Measurements from ENCODE around the gene TREM2.

The TREM2 gene

DNA sequence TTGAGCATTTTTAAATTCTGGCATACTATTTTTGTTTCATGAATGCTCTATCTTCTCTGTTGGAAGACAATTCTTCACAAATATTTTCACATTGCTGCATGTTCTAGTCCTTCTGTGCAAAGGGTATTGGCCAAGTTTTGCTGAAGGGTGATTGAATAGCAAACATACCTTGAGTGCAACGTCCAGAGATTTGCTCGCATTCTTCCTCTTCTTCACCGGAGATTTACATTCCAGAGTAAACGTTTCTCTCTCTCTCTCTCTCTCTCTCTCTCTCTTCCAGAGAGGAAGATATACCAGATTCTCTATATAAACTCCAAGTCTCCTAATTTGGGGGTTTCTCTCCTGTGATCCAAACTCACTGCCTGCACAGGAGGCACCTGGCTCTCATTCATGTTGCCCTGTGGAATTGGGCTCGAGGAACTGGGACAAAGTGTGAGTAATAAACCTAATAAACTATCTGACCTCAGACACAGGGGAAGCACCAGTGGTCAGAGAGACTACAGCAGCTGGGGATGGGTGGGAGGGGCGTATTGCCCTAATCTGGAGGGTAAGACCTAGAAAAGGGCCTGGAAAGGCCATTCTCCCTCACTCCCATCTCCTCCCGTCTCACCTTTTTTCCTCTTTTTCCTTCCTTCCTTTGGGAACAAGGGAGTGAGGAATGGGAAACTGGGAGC lies 7.6 kb downstream of the TREM2 start:
- Histone ChIP-seq H3K36me3 (ENCODE audit: control insufficient read depth, insufficient read depth, low read length) (no peaks in the 10 kb centered on the region), H3K27me3 (ENCODE audit: control insufficient read depth, insufficient read depth, low read length, poor library complexity, severe bottlenecking) (no peaks in the 10 kb centered on the region), H3K27ac (ENCODE audit: insufficient read depth, low read depth, low read length, poor library complexity, severe bottlenecking) (no peak overlapping the region), H3K4me3 (ENCODE audit: insufficient read depth, low read depth, low read length) (no peak overlapping the region), H3K4me1 (ENCODE audit: control insufficient read depth, insufficient read depth, low read length) (no peaks in the 10 kb centered on the region), H3K9me3 (ENCODE audit: control insufficient read depth, low read length) (no peaks in the 10 kb centered on the region)
- WGBS, 2 experiments = 78 to 81% methylated on average over 6 of the region's 7 CpGs

DNA sequence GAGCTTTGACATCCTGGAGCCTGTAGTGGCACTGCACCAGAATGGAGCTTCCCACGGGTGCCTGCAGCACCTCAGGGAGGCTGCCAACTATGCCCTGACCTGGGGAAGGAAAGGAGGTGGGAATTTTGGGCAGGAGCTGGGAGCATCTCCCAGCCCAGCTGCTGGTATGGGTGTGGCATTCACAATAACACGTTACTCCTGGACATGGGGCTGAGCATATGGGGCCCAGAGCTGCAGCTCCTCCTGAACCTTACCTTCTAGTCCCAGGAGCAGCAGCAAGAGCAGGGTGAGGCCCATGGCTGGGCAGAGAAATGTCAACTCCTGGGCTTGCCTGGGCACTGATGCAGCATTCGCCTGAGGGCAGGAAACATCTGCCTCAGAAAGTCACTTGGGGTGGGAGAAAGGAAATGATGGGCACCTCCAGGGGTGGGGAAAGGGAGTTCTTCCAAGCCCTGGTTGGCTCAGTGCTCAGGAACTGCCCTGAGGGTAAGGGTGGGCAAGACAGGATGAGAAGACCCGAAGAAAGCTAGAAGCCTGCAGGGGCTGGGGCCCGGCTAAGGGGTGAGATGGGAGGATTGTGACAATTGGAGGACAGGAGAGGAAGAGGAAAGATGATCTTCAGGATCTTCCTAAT lies 8.8 kb downstream of the TREM2 start, which contains the start of gene TREML1:
Gene TREML1, minus strand, starts transcription at position 356 of the 634 bp plus-strand sequence. Its CDS starts 59 bp downstream, at position 297.
- no peak within 1 kb of the TSS for H3K4me3 ChIP-seq (ENCODE audit: insufficient read depth, low read depth, low read length)
- H3K9me3 ChIP-seq (ENCODE audit: control insufficient read depth, low read length) = no peaks in the 10 kb centered on the region
- 90 to 93% methylated on average over 5 of the region's 5 CpGs for WGBS, 2 experiments

GRCh38 chr6:41153451-41153850 lies 9.5 kb downstream of the TREM2 start:
- WGBS, 2 experiments = 86 to 91% methylated on average over 4 of the region's 4 CpGs
- H3K36me3 ChIP-seq (ENCODE audit: control insufficient read depth, insufficient read depth, low read length) = no peaks in the 10 kb centered on the region
- no peaks in the 10 kb centered on the region for H3K4me1 ChIP-seq (ENCODE audit: control insufficient read depth, insufficient read depth, low read length)
- no peak overlapping the region for H3K27ac ChIP-seq (ENCODE audit: insufficient read depth, low read depth, low read length, poor library complexity, severe bottlenecking)
- no peak overlapping the region for H3K4me3 ChIP-seq (ENCODE audit: insufficient read depth, low read depth, low read length)
- no peaks in the 10 kb centered on the region for H3K9me3 ChIP-seq (ENCODE audit: control insufficient read depth, low read length)
- H3K27me3 ChIP-seq (ENCODE audit: control insufficient read depth, insufficient read depth, low read length, poor library complexity, severe bottlenecking) = no peaks in the 10 kb centered on the region

More for the DNA sequence above, 8.8 kb downstream of the TREM2 start, which contains the start of gene TREML1:
- Histone ChIP-seq H3K36me3 (ENCODE audit: control insufficient read depth, insufficient read depth, low read length) (no peaks in the 10 kb centered on the region), H3K27ac (ENCODE audit: insufficient read depth, low read depth, low read length, poor library complexity, severe bottlenecking) (no peak within 1 kb of the TSS), H3K27me3 (ENCODE audit: control insufficient read depth, insufficient read depth, low read length, poor library complexity, severe bottlenecking) (no peaks in the 10 kb centered on the region), H3K4me1 (ENCODE audit: control insufficient read depth, insufficient read depth, low read length) (no peaks in the 10 kb centered on the region)

- Histone ChIP-seq H3K4me3 (ENCODE audit: insufficient read depth, low read depth, low read length) (no peak overlapping the region), H3K9me3 (ENCODE audit: control insufficient read depth, low read length) (no peaks in the 10 kb centered on the region), H3K27me3 (ENCODE audit: control insufficient read depth, insufficient read depth, low read length, poor library complexity, severe bottlenecking) (no peaks in the 10 kb centered on the region), H3K27ac (ENCODE audit: insufficient read depth, low read depth, low read length, poor library complexity, severe bottlenecking) (no peak overlapping the region), H3K36me3 (ENCODE audit: control insufficient read depth, insufficient read depth, low read length) (no peaks in the 10 kb centered on the region), H3K4me1 (ENCODE audit: control insufficient read depth, insufficient read depth, low read length) (no peaks in the 10 kb centered on the region)
- whole genome bisulfite sequencing, 2 experiments = 88 to 95% methylated on average over 1 of the region's 1 CpG
These were observed 12.2 kb downstream of the TREM2 start for GRCh38 chr6:41150671-41151070.

DNA sequence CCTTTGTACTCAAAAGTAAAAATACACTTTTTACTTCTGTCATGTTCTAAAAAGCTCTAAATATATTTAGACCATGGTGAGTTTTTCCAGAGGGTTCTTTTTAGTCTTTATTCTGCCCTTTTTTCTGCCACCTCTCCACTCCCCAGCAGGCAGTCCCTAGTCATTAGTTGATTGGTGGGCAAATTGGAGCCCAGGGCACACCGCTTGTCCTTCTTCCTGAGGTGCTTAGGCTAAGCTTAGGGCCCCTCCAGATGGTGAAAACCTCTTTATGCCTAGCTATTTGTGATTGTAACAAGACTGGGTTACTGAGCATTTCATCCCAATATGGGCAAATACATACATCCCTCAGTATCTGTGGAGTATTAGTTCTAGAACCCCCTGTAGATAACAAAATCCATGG lies 15.0 kb downstream of the TREM2 start:
- no peak overlapping the region for H3K4me3 ChIP-seq (ENCODE audit: insufficient read depth, low read depth, low read length)
- H3K36me3 ChIP-seq (ENCODE audit: control insufficient read depth, insufficient read depth, low read length) = no peaks in the 10 kb centered on the region
- no peak overlapping the region for H3K27ac ChIP-seq (ENCODE audit: insufficient read depth, low read depth, low read length, poor library complexity, severe bottlenecking)
- H3K4me1 ChIP-seq (ENCODE audit: control insufficient read depth, insufficient read depth, low read length) = no peaks in the 10 kb centered on the region
- no peaks in the 10 kb centered on the region for H3K9me3 ChIP-seq (ENCODE audit: control insufficient read depth, low read length)
- WGBS, 2 experiments = 93 to 100% methylated on average over 1 of the region's 1 CpG
- no peaks in the 10 kb centered on the region for H3K27me3 ChIP-seq (ENCODE audit: control insufficient read depth, insufficient read depth, low read length, poor library complexity, severe bottlenecking)

GRCh38 chr6:41136911-41137310 lies 26.0 kb downstream of the TREM2 start:
- H3K27ac ChIP-seq (ENCODE audit: insufficient read depth, low read depth, low read length, poor library complexity, severe bottlenecking) = no peak overlapping the region
- no peaks in the 10 kb centered on the region for H3K9me3 ChIP-seq (ENCODE audit: control insufficient read depth, low read length)
- no peaks in the 10 kb centered on the region for H3K27me3 ChIP-seq (ENCODE audit: control insufficient read depth, insufficient read depth, low read length, poor library complexity, severe bottlenecking)
- peaks cover 5% of the 10 kb centered on the region for H3K4me1 ChIP-seq (ENCODE audit: control insufficient read depth, insufficient read depth, low read length)
- H3K36me3 ChIP-seq (ENCODE audit: control insufficient read depth, insufficient read depth, low read length) = no peaks in the 10 kb centered on the region
- no peak overlapping the region for H3K4me3 ChIP-seq (ENCODE audit: insufficient read depth, low read depth, low read length)

DNA sequence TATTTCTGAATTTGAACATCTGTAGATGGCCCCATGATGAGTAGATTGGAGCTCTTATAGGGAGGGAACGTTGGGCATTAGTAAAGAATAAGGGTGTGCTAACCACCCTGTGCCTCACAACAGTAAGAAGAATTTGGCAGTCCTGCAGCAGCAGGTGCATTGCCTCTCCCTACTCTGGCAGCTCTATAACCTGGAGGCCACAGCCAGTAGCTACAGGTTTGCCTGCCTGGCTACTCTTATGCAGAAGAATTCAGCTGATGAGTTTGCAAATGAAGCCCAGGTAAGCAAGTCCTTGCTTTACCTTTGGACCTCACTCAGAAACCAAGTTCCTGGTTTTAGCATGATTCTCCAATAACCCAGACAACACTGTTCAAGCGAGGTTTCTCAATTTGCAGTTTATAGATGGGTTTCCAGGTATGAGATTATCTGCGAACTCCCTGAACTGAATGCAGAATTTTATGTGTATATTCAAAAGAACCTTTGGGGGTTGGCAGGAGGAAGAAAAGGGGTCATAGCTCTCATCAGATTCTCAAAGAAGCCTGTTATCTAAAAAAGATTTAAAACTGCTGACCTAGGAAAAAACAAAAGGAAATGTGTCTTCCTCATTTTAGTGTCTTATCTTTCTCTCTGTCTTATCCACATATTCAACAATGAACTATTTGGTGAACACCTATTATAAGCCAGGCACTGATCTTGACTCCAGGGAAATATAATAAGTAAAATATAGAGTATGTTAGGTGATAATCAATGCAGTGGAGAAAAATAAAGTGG lies 27.7 kb downstream of the TREM2 start:
- WGBS, 2 experiments = 91 to 96% methylated on average over 3 of the region's 3 CpGs

GRCh38 chr6:41132254-41132653 lies 30.7 kb downstream of the TREM2 start:
- H3K27ac ChIP-seq (ENCODE audit: insufficient read depth, low read depth, low read length, poor library complexity, severe bottlenecking) = no peak overlapping the region
- no peak overlapping the region for H3K4me3 ChIP-seq (ENCODE audit: insufficient read depth, low read depth, low read length)
- H3K9me3 ChIP-seq (ENCODE audit: control insufficient read depth, low read length) = no peaks in the 10 kb centered on the region
- no peaks in the 10 kb centered on the region for H3K4me1 ChIP-seq (ENCODE audit: control insufficient read depth, insufficient read depth, low read length)
- H3K27me3 ChIP-seq (ENCODE audit: control insufficient read depth, insufficient read depth, low read length, poor library complexity, severe bottlenecking) = no peaks in the 10 kb centered on the region
- no peaks in the 10 kb centered on the region for H3K36me3 ChIP-seq (ENCODE audit: control insufficient read depth, insufficient read depth, low read length)
- 80 to 88% methylated on average over 2 of the region's 2 CpGs for WGBS, 2 experiments

More for the DNA sequence above, 27.7 kb downstream of the TREM2 start:
- Histone ChIP-seq H3K4me3 (ENCODE audit: insufficient read depth, low read depth, low read length) (no peak overlapping the region), H3K27me3 (ENCODE audit: control insufficient read depth, insufficient read depth, low read length, poor library complexity, severe bottlenecking) (no peaks in the 10 kb centered on the region), H3K9me3 (ENCODE audit: control insufficient read depth, low read length) (no peaks in the 10 kb centered on the region), H3K36me3 (ENCODE audit: control insufficient read depth, insufficient read depth, low read length) (no peaks in the 10 kb centered on the region), H3K27ac (ENCODE audit: insufficient read depth, low read depth, low read length, poor library complexity, severe bottlenecking) (no peak overlapping the region), H3K4me1 (ENCODE audit: control insufficient read depth, insufficient read depth, low read length) (peaks cover 5% of the 10 kb centered on the region)

- Histone ChIP-seq H3K4me1 (ENCODE audit: control insufficient read depth, insufficient read depth, low read length) (no peaks in the 10 kb centered on the region), H3K27ac (ENCODE audit: insufficient read depth, low read depth, low read length, poor library complexity, severe bottlenecking) (no peak overlapping the region), H3K36me3 (ENCODE audit: control insufficient read depth, insufficient read depth, low read length) (no peaks in the 10 kb centered on the region), H3K9me3 (ENCODE audit: control insufficient read depth, low read length) (no peaks in the 10 kb centered on the region), H3K4me3 (ENCODE audit: insufficient read depth, low read depth, low read length) (no peak overlapping the region), H3K27me3 (ENCODE audit: control insufficient read depth, insufficient read depth, low read length, poor library complexity, severe bottlenecking) (no peaks in the 10 kb centered on the region)
- 97 to 100% methylated on average over 2 of the region's 3 CpGs for WGBS, 2 experiments
These were observed 37.6 kb downstream of the TREM2 start for GRCh38 chr6:41125282-41125681.

GRCh38 chr6:41122918-41123317 lies 40.0 kb downstream of the TREM2 start:
- Histone ChIP-seq H3K4me3 (ENCODE audit: insufficient read depth, low read depth, low read length) (no peak overlapping the region), H3K27ac (ENCODE audit: insufficient read depth, low read depth, low read length, poor library complexity, severe bottlenecking) (no peak overlapping the region), H3K27me3 (ENCODE audit: control insufficient read depth, insufficient read depth, low read length, poor library complexity, severe bottlenecking) (no peaks in the 10 kb centered on the region), H3K36me3 (ENCODE audit: control insufficient read depth, insufficient read depth, low read length) (no peaks in the 10 kb centered on the region), H3K4me1 (ENCODE audit: control insufficient read depth, insufficient read depth, low read length) (no peaks in the 10 kb centered on the region), H3K9me3 (ENCODE audit: control insufficient read depth, low read length) (no peaks in the 10 kb centered on the region)
- 93 to 100% methylated on average over 1 of the region's 1 CpG for WGBS, 2 experiments
